H1 (cell line): ENCODE results near the gene MAP1A. TPM values are rescaled to one million over a fixed set of nuclear protein-coding genes. Genes with fewer than 3 reads are reported as not detected.

ENCODE experiments used
- CBX8 ChIP-seq: fragments of 300-800, 300-1000 bp; sonication (generic); IDR thresholded peaks from 2 replicates; pipeline ENCODE4 v1.7.1; 2016; ENCODE audit warnings: low read depth, low read length, borderline replicate concordance
- NANOG ChIP-seq: IDR thresholded peaks from 2 replicates; pipeline ENCODE4 v1.6.1; 2011; ENCODE audit warnings: low read length, low read depth, mild to moderate bottlenecking, inconsistent platforms; ENCODE audit not compliant: insufficient read depth, poor library complexity, severe bottlenecking
- RNF2 ChIP-seq: fragments of 200-900, 300-1000 bp; sonication (generic); IDR thresholded peaks from 2 replicates; pipeline ENCODE4 v1.7.1; 2016; ENCODE audit warnings: borderline replicate concordance, low read depth, mild to moderate bottlenecking, antibody characterized with exemption, low read length; ENCODE audit not compliant: poor library complexity, severe bottlenecking; ENCODE audit errors: missing control alignments
- RXRA ChIP-seq: IDR thresholded peaks from 2 replicates; pipeline ENCODE4 v1.6.1; 2011; ENCODE audit warnings: low read depth, mild to moderate bottlenecking, low read length, moderate library complexity; ENCODE audit not compliant: insufficient read depth
- SRF ChIP-seq: IDR thresholded peaks from 2 replicates; pipeline ENCODE4 v1.6.1; 2011; ENCODE audit warnings: mild to moderate bottlenecking, low read depth, low read length, moderate library complexity
- USF2 ChIP-seq: IDR thresholded peaks from 2 replicates; pipeline ENCODE4 v1.6.1; 2011; ENCODE audit warnings: low read length, improper control_type of control experiment
- YY1 ChIP-seq: IDR thresholded peaks from 2 replicates; pipeline ENCODE4 v1.6.1; 2011; ENCODE audit warnings: low read depth, mild to moderate bottlenecking, low read length
- polyA plus RNA-seq, 7 experiments: library from polyadenylated mRNA; depleted of rRNA in 3 of 7; stranded (reverse) in 5 of 7; unstranded in 2 of 7; fragments of >200 nt in 5 of 7; fragments of 200-250 nt in 2 of 7; gene quantifications; 1 replicate in 5 of 7; 2 replicates in 1 of 7; 4 replicates in 1 of 7; pipeline versions ENCODE4 v1.2.1 to v1.2.3, GENCODE V29; 2011 to 2013; ENCODE audit warnings: missing spikeins in 2 of 7, mixed read lengths in 2 of 7
- total RNA-seq: library from RNA; stranded (reverse); fragmentation: NEBNext Ultra II Directional; extraction: Animal tissue kit (Norgen Biotek cat#: 25700); gene quantifications from 2 replicates; pipeline ENCODE4 v1.2.1, GENCODE V29; 2021

The MAP1A gene
- total and polyA plus RNA-seq, 2 of the 8 experiments (the other 6 are each of a cell fraction or from before 2014, with no cell fraction given), result 0.80 to 2.4 TPM

- no peak for TF ChIP-seq USF2
- no peak for TF ChIP-seq RXRA
- TF ChIP-seq YY1, result no peak
- TF ChIP-seq RNF2, result no peak
- TF ChIP-seq NANOG, result no peak
- TF ChIP-seq CBX8, result no peak
- TF ChIP-seq SRF, result no peak
Observed at GRCh38 chr15:43505738-43506137, 11.7 kb upstream of the MAP1A start (continued).
